ENCODE measurements around the gene ZNF644.

Gene ZNF644

GRCh38 chr1:90964444-90965035, 57.3 kb downstream of the ZNF644 start:
- H3K9ac ChIP-seq (ENCODE audit: low read length): no peak overlapping the region
- H3K4me2 ChIP-seq (ENCODE audit: low read depth, low read length): no peak overlapping the region
- no peaks in the 10 kb centered on the region for H3K27me3 ChIP-seq (replicated peaks; ENCODE audit: insufficient read depth, low read length)
- H3K4me1 ChIP-seq (ENCODE audit: low read length): peaks cover 20% of the 10 kb centered on the region
- H3K4me3 ChIP-seq (ENCODE audit: low read length): no peak overlapping the region
- H4K20me1 ChIP-seq (ENCODE audit: insufficient read depth, low read length): peaks cover 50% of the 10 kb centered on the region
- H2AFZ ChIP-seq (ENCODE audit: low read length): no peak overlapping the region
- H3F3A ChIP-seq (ENCODE audit: insufficient read depth, low read length): peaks cover 9% of the 10 kb centered on the region; the same call in 1 of the 2 replicates
- no peak overlapping the region for H3K27ac ChIP-seq (ENCODE audit: low read length)
- H3K36me3 ChIP-seq (replicated peaks; ENCODE audit: insufficient read depth, low read length): no peaks in the 10 kb centered on the region
- peak; percentile 9 for DNase-seq
- H3K9me2 ChIP-seq (replicated peaks; ENCODE audit: insufficient read depth, low read length): no peaks in the 10 kb centered on the region
- H3K9me3 ChIP-seq (replicated peaks; ENCODE audit: insufficient read depth, low read length): no peaks in the 10 kb centered on the region
- TF ChIP-seq CTCF (IDR thresholded peaks at IDR 0.05; ENCODE audit: low read length) (peak; percentile 47), EZH2phosphoT487 (IDR thresholded peaks at IDR 0.05; ENCODE audit: low read length) (no peak), EZH2 (optimal IDR thresholded peaks at IDR 0.05; ENCODE audit: low read depth, low read length) (no peak)
- peaks cover 76% of the 10 kb centered on the region for H3K79me2 ChIP-seq (ENCODE audit: low read length)

GRCh38 chr1:90963651-90964050, 58.2 kb downstream of the ZNF644 start:
- DNase-seq: no peak
- H4K20me1 ChIP-seq (ENCODE audit: insufficient read depth, low read length): peaks cover 45% of the 10 kb centered on the region
- peaks cover 78% of the 10 kb centered on the region for H3K79me2 ChIP-seq (ENCODE audit: low read length)
- no peak overlapping the region for H3K4me2 ChIP-seq (ENCODE audit: low read depth, low read length)
- H2AFZ ChIP-seq (ENCODE audit: low read length): no peak overlapping the region
- no peak overlapping the region for H3K27ac ChIP-seq (ENCODE audit: low read length)
- H3K9ac ChIP-seq (ENCODE audit: low read length): no peak overlapping the region
- H3K4me1 ChIP-seq (ENCODE audit: low read length): peaks cover 11% of the 10 kb centered on the region
- H3F3A ChIP-seq (ENCODE audit: insufficient read depth, low read length): 0 out of 2 replicates have a peak, but pooled peaks cover under 1% of the 10 kb centered on the region
- no peak for TF ChIP-seq EZH2 (optimal IDR thresholded peaks at IDR 0.05; ENCODE audit: low read depth, low read length)
- TF ChIP-seq CTCF (IDR thresholded peaks at IDR 0.05; ENCODE audit: low read length): no peak
- TF ChIP-seq EZH2phosphoT487 (IDR thresholded peaks at IDR 0.05; ENCODE audit: low read length): no peak
- H3K9me2 ChIP-seq (replicated peaks; ENCODE audit: insufficient read depth, low read length): no peaks in the 10 kb centered on the region
- H3K4me3 ChIP-seq (ENCODE audit: low read length): no peak overlapping the region
- H3K27me3 ChIP-seq (replicated peaks; ENCODE audit: insufficient read depth, low read length): no peaks in the 10 kb centered on the region
- H3K36me3 ChIP-seq (replicated peaks; ENCODE audit: insufficient read depth, low read length): no peaks in the 10 kb centered on the region
- no peaks in the 10 kb centered on the region for H3K9me3 ChIP-seq (replicated peaks; ENCODE audit: insufficient read depth, low read length)

GRCh38 chr1:90963236-90963635, 58.6 kb downstream of the ZNF644 start:
- peaks cover 11% of the 10 kb centered on the region; the same call in 1 of the 2 replicates for H3K4me1 ChIP-seq (ENCODE audit: low read length)

More at GRCh38 chr1:90963236-90963635, 58.6 kb downstream of the ZNF644 start:
- Histone ChIP-seq H3K4me3 (ENCODE audit: low read length) (no peak overlapping the region), H4K20me1 (ENCODE audit: insufficient read depth, low read length) (peaks cover 45% of the 10 kb centered on the region), H3K27ac (ENCODE audit: low read length) (no peak overlapping the region), H3K27me3 (replicated peaks; ENCODE audit: insufficient read depth, low read length) (no peaks in the 10 kb centered on the region), H3F3A (ENCODE audit: insufficient read depth, low read length) (no peaks in the 10 kb centered on the region), H3K4me2 (ENCODE audit: low read depth, low read length) (no peak overlapping the region), H2AFZ (ENCODE audit: low read length) (no peak overlapping the region), H3K36me3 (replicated peaks; ENCODE audit: insufficient read depth, low read length) (no peaks in the 10 kb centered on the region), H3K9me3 (replicated peaks; ENCODE audit: insufficient read depth, low read length) (no peaks in the 10 kb centered on the region), H3K9ac (ENCODE audit: low read length) (no peak overlapping the region), H3K9me2 (replicated peaks; ENCODE audit: insufficient read depth, low read length) (no peaks in the 10 kb centered on the region), H3K79me2 (ENCODE audit: low read length) (peaks cover 78% of the 10 kb centered on the region)
- no peak for TF ChIP-seq CTCF (IDR thresholded peaks at IDR 0.05; ENCODE audit: low read length)
- TF ChIP-seq EZH2phosphoT487 (IDR thresholded peaks at IDR 0.05; ENCODE audit: low read length): no peak
- TF ChIP-seq EZH2 (optimal IDR thresholded peaks at IDR 0.05; ENCODE audit: low read depth, low read length): no peak
- DNase-seq: no peak
